Neural cell (in vitro differentiated cells): ENCODE measurements around the gene RASSF4. TPM values are rescaled to one million over a fixed set of nuclear protein-coding genes. Genes with fewer than 3 reads are reported as not detected.

Experiments used
- H2AFZ ChIP-seq: fragments of 200-600, 300-800 bp; sonication (generic), shearing (Covaris generic); 2 replicates; pipeline ENCODE4 v1.6.0; 2014; ENCODE audit warnings: low read depth, mild to moderate bottlenecking, antibody characterized with exemption, low read length, moderate library complexity
- H3F3A ChIP-seq: fragments of 200-600 bp; shearing (Covaris generic); 2 replicates; pipeline ENCODE4 v1.6.1; 2016; ENCODE audit warnings: mild to moderate bottlenecking, moderate library complexity, mixed read lengths, antibody characterized with exemption, low read length; ENCODE audit not compliant: insufficient read depth, poor library complexity, severe bottlenecking
- H3K27ac ChIP-seq: fragments of 200-600, 300-800 bp; sonication (generic), shearing (Covaris generic); 2 replicates; pipeline ENCODE4 v1.5.1; 2014; ENCODE audit warnings: mild to moderate bottlenecking, low read length, moderate library complexity
- H3K27me3 ChIP-seq: fragments of 300-800, 200-600 bp; sonication (generic), shearing (Covaris generic); 2 replicates; pipeline ENCODE4 v1.6.0; 2014; ENCODE audit warnings: mild to moderate bottlenecking, low read depth, low read length, moderate library complexity; ENCODE audit not compliant: insufficient read depth
- H3K36me3 ChIP-seq: fragments of 300-800, 200-600 bp; sonication (generic), shearing (Covaris generic); 2 replicates; pipeline ENCODE4 v1.5.1; 2014; ENCODE audit warnings: mild to moderate bottlenecking, antibody characterized with exemption, low read length, moderate library complexity; ENCODE audit not compliant: insufficient read depth
- H3K4me2 ChIP-seq: fragments of 300-800, 200-600 bp; sonication (generic), shearing (Covaris generic); 2 replicates; pipeline ENCODE4 v1.6.0; 2014; ENCODE audit warnings: mild to moderate bottlenecking, low read length
- H3K4me3 ChIP-seq: fragments of 300-800, 200-600 bp; sonication (generic), shearing (Covaris generic); 2 replicates; pipeline ENCODE4 v1.5.1; 2014; ENCODE audit warnings: mild to moderate bottlenecking, low read length, moderate library complexity
- H3K79me2 ChIP-seq: fragments of 200-600 bp; shearing (Covaris generic); replicated peaks from 2 replicates; pipeline ENCODE4 v1.6.0; 2014; ENCODE audit warnings: mild to moderate bottlenecking, low read length, moderate library complexity; ENCODE audit not compliant: insufficient read depth
- H3K9ac ChIP-seq: fragments of 300-800, 200-600 bp; sonication (generic), shearing (Covaris generic); 2 replicates; pipeline ENCODE4 v1.6.1; 2016; ENCODE audit warnings: mild to moderate bottlenecking, low read length, mixed read lengths
- H3K9me2 ChIP-seq: fragments of 200-600 bp; shearing (Covaris generic); 2 replicates; pipeline ENCODE4 v1.6.1; 2016; ENCODE audit warnings: mild to moderate bottlenecking, low read length, mixed read lengths; ENCODE audit not compliant: insufficient read depth
- H3K9me3 ChIP-seq: fragments of 200-600, 300-800 bp; sonication (generic), shearing (Covaris generic); 2 replicates; pipeline ENCODE4 v1.6.1; 2016; ENCODE audit warnings: mild to moderate bottlenecking, mixed run types, low read length, moderate library complexity, mixed read lengths
- H4K20me1 ChIP-seq: fragments of 200-600 bp; shearing (Covaris generic); 2 replicates; pipeline ENCODE4 v1.6.1; 2016; ENCODE audit warnings: mild to moderate bottlenecking, mixed run types; ENCODE audit not compliant: insufficient read depth
- EP300 ChIP-seq: fragments of 450-650 bp; conservative IDR thresholded peaks from 2 replicates; pipeline ENCODE4 v1.6.1; 2014; ENCODE audit warnings: antibody characterized with exemption, mild to moderate bottlenecking, moderate library complexity; ENCODE audit not compliant: poor library complexity, severe bottlenecking
- EZH2 ChIP-seq: fragments of 200-600, 300-800 bp; shearing (Covaris generic), sonication (generic); IDR thresholded peaks from 2 replicates; pipeline ENCODE4 v1.6.1; 2014; ENCODE audit warnings: antibody characterized with exemption, low read length, borderline replicate concordance, mild to moderate bottlenecking; ENCODE audit not compliant: insufficient read depth, poor library complexity, severe bottlenecking
- MXI1 ChIP-seq: fragments of 450-650 bp; conservative IDR thresholded peaks from 2 replicates; pipeline ENCODE4 v1.6.1; 2014; ENCODE audit warnings: antibody characterized with exemption, mild to moderate bottlenecking; ENCODE audit not compliant: poor library complexity, severe bottlenecking
- POLR2AphosphoS5 ChIP-seq: IDR thresholded peaks from 2 replicates; pipeline ENCODE4 v1.6.1; 2012
- RAD21 ChIP-seq: fragments of 450-650 bp; conservative IDR thresholded peaks from 2 replicates; pipeline ENCODE4 v1.6.1; 2014; ENCODE audit warnings: antibody characterized with exemption, mild to moderate bottlenecking, moderate library complexity
- SMC3 ChIP-seq: fragments of 450-650 bp; conservative IDR thresholded peaks from 2 replicates; pipeline ENCODE4 v1.6.1; 2014; ENCODE audit warnings: antibody characterized with exemption, mild to moderate bottlenecking, moderate library complexity; ENCODE audit not compliant: poor library complexity
- TAF1 ChIP-seq: IDR thresholded peaks from 2 replicates; pipeline ENCODE4 v1.6.1; 2012; ENCODE audit warnings: low read depth
- polyA minus RNA-seq: library from RNA; depleted of rRNA, polyadenylated mRNA; stranded (reverse); fragments of >200 nt; gene quantifications from 2 replicates; pipeline ENCODE4 v1.2.3, GENCODE V29; 2014
- polyA plus RNA-seq: library from polyadenylated mRNA; depleted of rRNA; stranded (reverse); fragments of >200 nt; gene quantifications from 2 replicates; pipeline ENCODE4 v1.2.3, GENCODE V29; 2014
- TF ChIP-seq, protein P1 (sequence below): fragments of 450-650 bp; IDR thresholded peaks from 2 replicates; pipeline ENCODE4 v1.5.1; 2014; ENCODE audit warnings: antibody characterized with exemption, mild to moderate bottlenecking, moderate library complexity; ENCODE audit not compliant: poor library complexity, severe bottlenecking
- TF ChIP-seq, protein P2 (sequence below): IDR thresholded peaks from 2 replicates; pipeline ENCODE4 v1.6.1; 2012; ENCODE audit warnings: borderline replicate concordance

Gene RASSF4, protein sequence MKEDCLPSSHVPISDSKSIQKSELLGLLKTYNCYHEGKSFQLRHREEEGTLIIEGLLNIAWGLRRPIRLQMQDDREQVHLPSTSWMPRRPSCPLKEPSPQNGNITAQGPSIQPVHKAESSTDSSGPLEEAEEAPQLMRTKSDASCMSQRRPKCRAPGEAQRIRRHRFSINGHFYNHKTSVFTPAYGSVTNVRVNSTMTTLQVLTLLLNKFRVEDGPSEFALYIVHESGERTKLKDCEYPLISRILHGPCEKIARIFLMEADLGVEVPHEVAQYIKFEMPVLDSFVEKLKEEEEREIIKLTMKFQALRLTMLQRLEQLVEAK
- polyA plus RNA-seq (10.2 and 12.4 TPM in 2 replicates), polyA minus RNA-seq (6.3 and 10.0 TPM in 2 replicates)

DNA sequence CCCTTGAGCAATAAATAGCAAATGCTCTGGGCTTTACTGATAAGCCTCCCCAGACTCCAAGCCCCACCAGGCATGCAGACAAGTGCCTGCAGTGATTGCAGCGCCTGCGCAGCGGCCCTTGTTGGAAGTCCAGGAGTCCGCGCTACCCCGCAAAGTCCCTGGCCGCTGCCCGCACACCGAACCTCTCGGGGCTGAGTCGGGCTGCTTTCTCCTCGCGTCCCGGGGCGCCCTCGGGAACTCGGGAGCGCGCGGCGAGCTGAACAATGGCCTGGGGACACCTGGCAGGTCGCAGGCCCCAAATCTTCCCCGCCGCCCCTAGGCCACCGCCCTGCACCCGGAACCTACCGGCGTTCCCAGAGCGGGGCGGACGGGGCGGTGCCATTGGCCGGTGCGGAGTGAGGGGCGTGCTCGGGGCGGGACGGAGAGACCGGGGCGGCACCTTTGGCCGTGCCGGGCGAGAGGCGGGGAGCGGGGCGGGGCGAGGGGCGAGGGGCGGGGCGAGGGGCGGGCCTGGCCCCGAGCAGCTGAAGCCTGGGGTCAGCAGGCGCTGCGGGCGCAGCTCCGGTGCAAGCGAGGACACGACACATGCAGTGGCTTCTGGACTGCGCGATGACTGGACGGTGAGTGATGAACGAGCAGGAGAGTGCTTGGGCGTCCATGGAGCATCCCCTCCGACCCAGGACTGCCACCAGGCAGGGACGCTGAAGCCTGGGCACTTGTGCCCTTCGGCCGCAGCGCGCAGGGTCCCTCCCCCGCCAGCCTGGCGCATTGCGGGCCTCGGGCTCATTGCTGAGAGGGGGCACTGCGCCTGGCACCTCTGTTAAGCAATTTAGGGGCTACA, at the start of gene RASSF4:
TSS of gene RASSF4 (plus strand) at position 556 of the 841 bp plus-strand sequence. CDS start 10,401 bp downstream, outside the sequence.
- H3K9ac ChIP-seq: peak within 1 kb of the TSS; percentile 82
- no peaks in the 10 kb centered on the region for H3K9me2 ChIP-seq
- no peaks in the 10 kb centered on the region for H3F3A ChIP-seq
- no peaks in the 10 kb centered on the region for H4K20me1 ChIP-seq
- H3K36me3 ChIP-seq: no peaks in the 10 kb centered on the region
- no peaks in the 10 kb centered on the region for H3K27me3 ChIP-seq
- TF ChIP-seq SMC3 (peak; percentile 36), MXI1 (peak; percentile 55), EP300 (no peak), RAD21 (peak; percentile 27), POLR2AphosphoS5 (peak; percentile 37), TAF1 (peak; percentile 52)
- TF ChIP-seq, protein P1, sequence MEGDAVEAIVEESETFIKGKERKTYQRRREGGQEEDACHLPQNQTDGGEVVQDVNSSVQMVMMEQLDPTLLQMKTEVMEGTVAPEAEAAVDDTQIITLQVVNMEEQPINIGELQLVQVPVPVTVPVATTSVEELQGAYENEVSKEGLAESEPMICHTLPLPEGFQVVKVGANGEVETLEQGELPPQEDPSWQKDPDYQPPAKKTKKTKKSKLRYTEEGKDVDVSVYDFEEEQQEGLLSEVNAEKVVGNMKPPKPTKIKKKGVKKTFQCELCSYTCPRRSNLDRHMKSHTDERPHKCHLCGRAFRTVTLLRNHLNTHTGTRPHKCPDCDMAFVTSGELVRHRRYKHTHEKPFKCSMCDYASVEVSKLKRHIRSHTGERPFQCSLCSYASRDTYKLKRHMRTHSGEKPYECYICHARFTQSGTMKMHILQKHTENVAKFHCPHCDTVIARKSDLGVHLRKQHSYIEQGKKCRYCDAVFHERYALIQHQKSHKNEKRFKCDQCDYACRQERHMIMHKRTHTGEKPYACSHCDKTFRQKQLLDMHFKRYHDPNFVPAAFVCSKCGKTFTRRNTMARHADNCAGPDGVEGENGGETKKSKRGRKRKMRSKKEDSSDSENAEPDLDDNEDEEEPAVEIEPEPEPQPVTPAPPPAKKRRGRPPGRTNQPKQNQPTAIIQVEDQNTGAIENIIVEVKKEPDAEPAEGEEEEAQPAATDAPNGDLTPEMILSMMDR: no peak
- TF ChIP-seq, protein P2, sequence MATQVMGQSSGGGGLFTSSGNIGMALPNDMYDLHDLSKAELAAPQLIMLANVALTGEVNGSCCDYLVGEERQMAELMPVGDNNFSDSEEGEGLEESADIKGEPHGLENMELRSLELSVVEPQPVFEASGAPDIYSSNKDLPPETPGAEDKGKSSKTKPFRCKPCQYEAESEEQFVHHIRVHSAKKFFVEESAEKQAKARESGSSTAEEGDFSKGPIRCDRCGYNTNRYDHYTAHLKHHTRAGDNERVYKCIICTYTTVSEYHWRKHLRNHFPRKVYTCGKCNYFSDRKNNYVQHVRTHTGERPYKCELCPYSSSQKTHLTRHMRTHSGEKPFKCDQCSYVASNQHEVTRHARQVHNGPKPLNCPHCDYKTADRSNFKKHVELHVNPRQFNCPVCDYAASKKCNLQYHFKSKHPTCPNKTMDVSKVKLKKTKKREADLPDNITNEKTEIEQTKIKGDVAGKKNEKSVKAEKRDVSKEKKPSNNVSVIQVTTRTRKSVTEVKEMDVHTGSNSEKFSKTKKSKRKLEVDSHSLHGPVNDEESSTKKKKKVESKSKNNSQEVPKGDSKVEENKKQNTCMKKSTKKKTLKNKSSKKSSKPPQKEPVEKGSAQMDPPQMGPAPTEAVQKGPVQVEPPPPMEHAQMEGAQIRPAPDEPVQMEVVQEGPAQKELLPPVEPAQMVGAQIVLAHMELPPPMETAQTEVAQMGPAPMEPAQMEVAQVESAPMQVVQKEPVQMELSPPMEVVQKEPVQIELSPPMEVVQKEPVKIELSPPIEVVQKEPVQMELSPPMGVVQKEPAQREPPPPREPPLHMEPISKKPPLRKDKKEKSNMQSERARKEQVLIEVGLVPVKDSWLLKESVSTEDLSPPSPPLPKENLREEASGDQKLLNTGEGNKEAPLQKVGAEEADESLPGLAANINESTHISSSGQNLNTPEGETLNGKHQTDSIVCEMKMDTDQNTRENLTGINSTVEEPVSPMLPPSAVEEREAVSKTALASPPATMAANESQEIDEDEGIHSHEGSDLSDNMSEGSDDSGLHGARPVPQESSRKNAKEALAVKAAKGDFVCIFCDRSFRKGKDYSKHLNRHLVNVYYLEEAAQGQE: no peak
- peak within 1 kb of the TSS; percentile 72 for H3K4me2 ChIP-seq
- H3K4me3 ChIP-seq: peak within 1 kb of the TSS; percentile 94
- H3K79me2 ChIP-seq: no peaks in the 10 kb centered on the region
- H2AFZ ChIP-seq: peak within 1 kb of the TSS; percentile 41
- H3K9me3 ChIP-seq: no peaks in the 10 kb centered on the region
- peak within 1 kb of the TSS; percentile 42 for H3K27ac ChIP-seq

DNA sequence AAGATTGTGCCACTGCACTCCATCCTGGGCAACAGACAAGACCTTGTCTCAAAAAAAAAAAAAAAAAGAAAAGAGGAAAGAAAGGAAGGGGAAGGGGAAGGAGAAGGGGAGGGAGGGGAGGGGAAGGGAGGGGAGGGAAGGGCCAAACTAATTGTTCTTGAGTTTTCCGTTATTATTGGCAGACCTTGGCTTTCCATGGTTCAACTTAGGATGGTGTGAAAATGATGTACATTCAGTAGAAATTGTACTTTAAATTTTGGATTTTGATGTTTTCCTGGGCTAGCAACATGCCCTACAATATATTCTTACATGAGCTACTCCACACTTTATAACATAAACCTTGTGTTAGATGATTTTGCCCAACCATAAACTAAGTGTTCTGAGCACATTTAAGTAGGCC, 49.7 kb upstream of the RASSF4 start:
- Histone ChIP-seq H3K79me2 (no peaks in the 10 kb centered on the region), H2AFZ (no peak overlapping the region), H3K27ac (no peak overlapping the region), H3K4me3 (no peak overlapping the region), H4K20me1 (no peaks in the 10 kb centered on the region), H3K27me3 (no peaks in the 10 kb centered on the region), H3K9me2 (no peaks in the 10 kb centered on the region), H3K9me3 (no peaks in the 10 kb centered on the region), H3K9ac (no peak overlapping the region), H3F3A (no peaks in the 10 kb centered on the region), H3K36me3 (no peaks in the 10 kb centered on the region), H3K4me2 (no peak overlapping the region)
- TF ChIP-seq EP300 (no peak), EZH2 (no peak), RAD21 (no peak), SMC3 (no peak), MXI1 (no peak), POLR2AphosphoS5 (no peak), TAF1 (no peak)
- TF ChIP-seq, protein P1: no peak
- TF ChIP-seq, protein P2: no peak
